Kidney (tissue), 14 donors: ENCODE data around the gene MS4A15. TPM values are rescaled to one million over a fixed set of nuclear protein-coding genes. Genes with fewer than 3 reads are reported as not detected.
"Not testable (repeated sequence)": the region's sequence is repeated elsewhere in the genome, so short reads cannot be mapped to it uniquely, and the experiment has no call there.

Experiments used
- DNase-seq, 5 donors: peaks; one replicate each; pipeline ENCODE4 v3.0.0-alpha.2; 2013 to 2020
- FAIRE-seq: peaks from 2 replicates; lab custom pipeline; 2012; peaks lifted over from hg19 to GRCh38; lab: Jason Lieb, UNC
- H3K27ac ChIP-seq, 2 donors: one replicate each; pipeline ENCODE4 v1.7.0; 2013; ENCODE audit warnings: low read depth in 2 of 2, low read length in 2 of 2, inconsistent platforms in 1 of 2
- H3K27me3 ChIP-seq: one replicate; pipeline ENCODE4 v1.7.1; 2013; ENCODE audit warnings: low read length, inconsistent platforms; ENCODE audit not compliant: control insufficient read depth, insufficient read depth
- H3K36me3 ChIP-seq, 3 donors: one replicate each; pipeline versions ENCODE4 v1.7.0 to v1.7.1; 2013; ENCODE audit warnings: low read length in 3 of 3, control low read depth in 1 of 3, inconsistent platforms in 1 of 3; ENCODE audit not compliant: insufficient read depth in 3 of 3, control insufficient read depth in 2 of 3
- H3K4me1 ChIP-seq, 3 donors: one replicate each; pipeline versions ENCODE4 v1.7.0 to v1.7.1; 2013; ENCODE audit warnings: low read length in 3 of 3, inconsistent platforms in 1 of 3, low read depth in 1 of 3; ENCODE audit not compliant: control insufficient read depth in 2 of 3, insufficient read depth in 2 of 3
- H3K4me3 ChIP-seq, 3 donors: one replicate each; pipeline versions ENCODE4 v1.7.0 to v1.8.1; 2013; ENCODE audit warnings: low read length in 3 of 3, control low read depth in 1 of 3, inconsistent platforms in 1 of 3
- H3K9ac ChIP-seq, 3 donors: one replicate each; pipeline versions ENCODE4 v1.7.0 to v1.7.1; 2013; ENCODE audit warnings: low read length in 3 of 3, control low read depth in 1 of 3, inconsistent platforms in 1 of 3
- H3K9me3 ChIP-seq, 3 donors: one replicate each; pipeline versions ENCODE4 v1.7.0 to v1.7.1; 2013; ENCODE audit warnings: low read length in 3 of 3, control low read depth in 1 of 3, inconsistent platforms in 1 of 3; ENCODE audit not compliant: control insufficient read depth in 2 of 3, insufficient read depth in 1 of 3
- CTCF ChIP-seq: IDR thresholded peaks from 3 replicates; pipeline ENCODE4 v1.5.1; 2012; ENCODE audit warnings: mild to moderate bottlenecking, moderate library complexity, borderline replicate concordance; ENCODE audit not compliant: insufficient read depth; ENCODE audit errors: extremely low read depth
- intact Hi-C: fragments of 100-400 bp; cut with DNase I; formaldehyde crosslinking; loops from one replicate; pipeline ENCODE4 v1.11.1; 2022
- polyA plus RNA-seq: library from polyadenylated mRNA; stranded (reverse); fragments of 350-450 nt; fragmentation: Illumina TruSeq; extraction: RNeasy Lipid Tissue Mini Kit (QIAGEN cat#74804); gene quantifications from one replicate; pipeline ENCODE4 v1.2.3, GENCODE V29; 2014; ENCODE audit warnings: low read depth, low replicate concordance; ENCODE audit not compliant: insufficient read depth
- total RNA-seq: library from RNA; stranded (reverse); fragmentation: NEBNext Ultra II Directional; extraction: Animal tissue kit (Norgen Biotek cat#: 25700); gene quantifications from one replicate; pipeline ENCODE4 v1.2.1, GENCODE V29; 2021
- donor health status: control.
- donor health status: control.
- donor health status: control.
- donor health status: control.
- donor health status: control.
- donor health status: DM: yes; HTN: yes; CAD: no.
- donor health status: Normal renal cell carcinoma (clear cell type).

Gene MS4A15
- total and polyA plus RNA-seq, 2 donors from 2014 or later, result not detected

- no peak for FAIRE-seq
Measured at GRCh38 chr11:60821827-60822599, 65.3 kb downstream of the MS4A15 start.

GRCh38 chr11:60823745-60824306, 67.2 kb downstream of the MS4A15 start:
- H3K36me3 ChIP-seq, FAIRE-seq, intact Hi-C loops, H3K27me3 ChIP-seq, H3K4me1 ChIP-seq, H3K27ac ChIP-seq, DNase-seq, H3K4me3 ChIP-seq, H3K9me3 ChIP-seq, H3K9ac ChIP-seq: not testable (repeated sequence)

More at GRCh38 chr11:60821827-60822599, 65.3 kb downstream of the MS4A15 start:
- intact Hi-C loops, result no loop called here
- Histone ChIP-seq H3K4me1 (no peaks in the 10 kb centered on the region), H3K27me3 (no peaks in the 10 kb centered on the region), H3K36me3 (no peaks in the 10 kb centered on the region), H3K4me3 (no peak overlapping the region), H3K27ac (no peak overlapping the region), H3K9me3 (peaks cover 0 to 1% (median 0%) of the 10 kb centered on the region in 3 donors), H3K9ac (no peak overlapping the region)
- DNase-seq, result no peak
- TF ChIP-seq CTCF, result no peak

GRCh38 chr11:60825118-60825517, 68.5 kb downstream of the MS4A15 start:
- Histone ChIP-seq H3K4me1 (no peaks in the 10 kb centered on the region), H3K9me3 (no peaks in the 10 kb centered on the region), H3K27ac (no peak overlapping the region), H3K27me3 (no peaks in the 10 kb centered on the region), H3K4me3 (no peak overlapping the region), H3K9ac (no peak overlapping the region), H3K36me3 (no peaks in the 10 kb centered on the region)
- no peak for FAIRE-seq
- TF ChIP-seq CTCF, result no peak
- intact Hi-C loops, result no loop called here
- no peak for DNase-seq

- Histone ChIP-seq H3K9me3 (no peaks in the 10 kb centered on the region), H3K4me1 (no peaks in the 10 kb centered on the region), H3K27me3 (no peaks in the 10 kb centered on the region), H3K4me3 (no peak overlapping the region), H3K36me3 (no peaks in the 10 kb centered on the region), H3K9ac (no peak overlapping the region), H3K27ac (no peak overlapping the region)
- no peak for FAIRE-seq
- intact Hi-C loops, result no loop called here
- no peak for TF ChIP-seq CTCF
- DNase-seq, result no peak
Measured at GRCh38 chr11:60825790-60826189, 69.1 kb downstream of the MS4A15 start.

Other genes starting within 250 kb of the MS4A15 start
- not detected for gene MS4A13, start 241.5 kb upstream of the MS4A15 start, total RNA-seq
- not detected for gene MS4A13, start 241.5 kb upstream of the MS4A15 start, polyA plus RNA-seq
- not detected for gene MS4A8, start 57.3 kb upstream of the MS4A15 start, total RNA-seq
- gene MS4A8, start 57.3 kb upstream of the MS4A15 start, polyA plus RNA-seq, result 0.67 TPM
- gene MS4A18, start 32.1 kb upstream of the MS4A15 start, total RNA-seq, result not detected
- gene MS4A18, start 32.1 kb upstream of the MS4A15 start, polyA plus RNA-seq, result not detected
- gene MS4A10, start 28.5 kb downstream of the MS4A15 start, total RNA-seq, result not detected
- 1.1 TPM for gene MS4A10, start 28.5 kb downstream of the MS4A15 start, polyA plus RNA-seq
- gene CCDC86, start 85.2 kb downstream of the MS4A15 start, total RNA-seq, result 18.9 TPM
- gene CCDC86, start 85.2 kb downstream of the MS4A15 start, polyA plus RNA-seq, result 15.9 TPM
- 0.16 TPM for gene PTGDR2, start 99.1 kb downstream of the MS4A15 start, total RNA-seq
- not detected for gene PTGDR2, start 99.1 kb downstream of the MS4A15 start, polyA plus RNA-seq
- gene ZP1, start 110.7 kb downstream of the MS4A15 start, total RNA-seq, result not detected
- not detected for gene ZP1, start 110.7 kb downstream of the MS4A15 start, polyA plus RNA-seq
- 72.1 TPM for gene PRPF19, start 149.7 kb downstream of the MS4A15 start, total RNA-seq
- 70.7 TPM for gene PRPF19, start 149.7 kb downstream of the MS4A15 start, polyA plus RNA-seq
- 130 TPM for gene TMEM109, start 157.3 kb downstream of the MS4A15 start, total RNA-seq
- gene TMEM109, start 157.3 kb downstream of the MS4A15 start, polyA plus RNA-seq, result 139 TPM
- gene TMEM132A, start 167.6 kb downstream of the MS4A15 start, total RNA-seq, result 19.1 TPM
- 17.2 TPM for gene TMEM132A, start 167.6 kb downstream of the MS4A15 start, polyA plus RNA-seq
- 27.0 TPM for gene SLC15A3, start 195.3 kb downstream of the MS4A15 start, total RNA-seq
- gene SLC15A3, start 195.3 kb downstream of the MS4A15 start, polyA plus RNA-seq, result 26.6 TPM
- gene CD6, start 214.8 kb downstream of the MS4A15 start, total RNA-seq, result 6.7 TPM
- gene CD6, start 214.8 kb downstream of the MS4A15 start, polyA plus RNA-seq, result 0.24 TPM